Common myeloid progenitor, CD34-positive (primary cell): ENCODE data around the gene TMC5.

ENCODE experiments used
- CTCF ChIA-PET: fragments of 350-600 bp; sonication (Branson Sonifier 250); formaldehyde crosslinking; loops from one replicate; lab custom pipeline; 2021; ENCODE audit warnings: antibody characterized with exemption; lab: Charles Lee
- POLR2A ChIA-PET: fragments of 350-600 bp; sonication (Branson Sonifier 250); formaldehyde crosslinking; loops from one replicate; lab custom pipeline; 2021; ENCODE audit warnings: antibody characterized with exemption; lab: Charles Lee
- DNase-seq, 3 donors: peaks; one replicate each; pipeline versions ENCODE4 v3.0.0 to v3.0.0-alpha.2; 2013
- H3K27ac ChIP-seq, 2 experiments: 1 replicate in 1 of 2; 2 replicates in 1 of 2; pipeline ENCODE4 v1.7.0; 2013; ENCODE audit warnings: inconsistent platforms in 2 of 2, low read length in 2 of 2, mild to moderate bottlenecking in 2 of 2, low read depth in 1 of 2, moderate library complexity in 1 of 2; ENCODE audit not compliant: severe bottlenecking in 2 of 2, insufficient read depth in 1 of 2, poor library complexity in 1 of 2
- H3K27me3 ChIP-seq, 5 experiments: replicated peaks in 2 of 5; 1 replicate in 3 of 5; 2 replicates in 2 of 5; pipeline versions ENCODE4 v1.6.1 to v1.7.0; 2013; ENCODE audit warnings: low read length in 4 of 5, mild to moderate bottlenecking in 2 of 5, moderate library complexity in 2 of 5, inconsistent platforms in 1 of 5; ENCODE audit not compliant: insufficient read depth in 5 of 5, control insufficient read depth in 4 of 5
- H3K36me3 ChIP-seq, 4 experiments: 1 replicate in 2 of 4; 2 replicates in 2 of 4; pipeline versions ENCODE4 v1.6.1 to v1.7.0; 2013; ENCODE audit warnings: low read length in 3 of 4, control low read depth in 1 of 4, mild to moderate bottlenecking in 1 of 4; ENCODE audit not compliant: control insufficient read depth in 4 of 4, insufficient read depth in 4 of 4
- H3K4me1 ChIP-seq, 4 experiments: 1 replicate in 3 of 4; 2 replicates in 1 of 4; pipeline versions ENCODE4 v1.6.1 to v1.7.1; 2013; ENCODE audit warnings: low read length in 3 of 4, mild to moderate bottlenecking in 3 of 4, control low read depth in 1 of 4, inconsistent platforms in 1 of 4, moderate library complexity in 1 of 4; ENCODE audit not compliant: control insufficient read depth in 4 of 4, insufficient read depth in 4 of 4; ENCODE audit errors: control extremely low read depth in 1 of 4
- H3K4me3 ChIP-seq, 7 experiments: 1 replicate in 4 of 7; 2 replicates in 3 of 7; pipeline versions ENCODE4 v1.5.1 to v1.7.0; 2013; ENCODE audit warnings: mild to moderate bottlenecking in 7 of 7, low read length in 6 of 7, moderate library complexity in 6 of 7, inconsistent platforms in 2 of 7, low read depth in 2 of 7, control low read depth in 1 of 7; ENCODE audit not compliant: insufficient read depth in 4 of 7, control insufficient read depth in 1 of 7; ENCODE audit errors: extremely low read depth in 1 of 7
- H3K9me3 ChIP-seq, 5 experiments: 1 replicate in 4 of 5; 2 replicates in 1 of 5; pipeline versions ENCODE4 v1.6.1 to v1.7.1; 2013; ENCODE audit warnings: low read length in 4 of 5, mild to moderate bottlenecking in 2 of 5, inconsistent platforms in 1 of 5, low read depth in 1 of 5, moderate library complexity in 1 of 5; ENCODE audit not compliant: control insufficient read depth in 4 of 5, insufficient read depth in 2 of 5; ENCODE audit errors: control extremely low read depth in 1 of 5
- WGBS: methylation state at CpG from one replicate; pipeline ENCODE4 v1.1.5; 2013; ENCODE audit not compliant: insufficient coverage; 5-methylcytosine and 5-hydroxymethylcytosine counted together

The TMC5 gene

GRCh38 chr16:19434584-19434983 is 16.9 kb downstream of the TMC5 start:
- Histone ChIP-seq H3K9me3 (no peaks in the 10 kb centered on the region), H3K27ac (no peak overlapping the region), H3K4me1 (no peaks in the 10 kb centered on the region), H3K36me3 (no peaks in the 10 kb centered on the region), H3K27me3 (peaks cover 0 to 4% (median 0%) of the 10 kb centered on the region in 5 experiments), H3K4me3 (no peak overlapping the region)
- ChIA-PET POLR2A (no interaction called here), CTCF (no interaction called here)
- no peak for DNase-seq
- 80% methylated on average over 1 of the region's 1 CpG for WGBS

GRCh38 chr16:19436540-19436939 is 18.9 kb downstream of the TMC5 start:
- DNase-seq, result no peak
- peaks cover 0 to 6% (median 2%) of the 10 kb centered on the region in 5 experiments for H3K27me3 ChIP-seq

GRCh38 chr16:19437280-19437679 is 19.6 kb downstream of the TMC5 start:
- Histone ChIP-seq H3K4me1 (no peaks in the 10 kb centered on the region), H3K27ac (no peak overlapping the region), H3K4me3 (no peak overlapping the region), H3K36me3 (no peaks in the 10 kb centered on the region), H3K9me3 (no peaks in the 10 kb centered on the region), H3K27me3 (peaks cover 0 to 6% (median 2%) of the 10 kb centered on the region in 5 experiments)
- CTCF ChIA-PET, result no interaction called here
- WGBS, result 65% methylated on average over 2 of the region's 4 CpGs
- no peak for DNase-seq
- POLR2A ChIA-PET, result no interaction called here

More at GRCh38 chr16:19436540-19436939, 18.9 kb downstream of the TMC5 start:
- H3K4me1 ChIP-seq, result no peaks in the 10 kb centered on the region
- no peaks in the 10 kb centered on the region for H3K9me3 ChIP-seq
- H3K36me3 ChIP-seq, result no peaks in the 10 kb centered on the region
- POLR2A ChIA-PET, result no interaction called here
- CTCF ChIA-PET, result no interaction called here
- H3K4me3 ChIP-seq, result no peak overlapping the region
- no peak overlapping the region for H3K27ac ChIP-seq
- WGBS, result 100% methylated on average over 1 of the region's 1 CpG

GRCh38 chr16:19438739-19439138 is 21.1 kb downstream of the TMC5 start:
- DNase-seq, result no peak
- CTCF ChIA-PET, result interaction anchor here (0.7 to 1.2 kb wide), 2 partner anchors 12 to 946 kb away, joined by 3 read pairs; no protein-coding TSS in a partner anchor
- Histone ChIP-seq H3K4me3 (no peak overlapping the region), H3K9me3 (no peaks in the 10 kb centered on the region), H3K27me3 (peaks cover 0 to 7% (median 2%) of the 10 kb centered on the region in 5 experiments), H3K4me1 (no peaks in the 10 kb centered on the region), H3K36me3 (no peaks in the 10 kb centered on the region), H3K27ac (no peak overlapping the region)
- POLR2A ChIA-PET, result no interaction called here
- no CpG with 5 or more reads among the region's 1 CpG for WGBS

GRCh38 chr16:19439483-19439882 is 21.8 kb downstream of the TMC5 start:
- H3K27ac ChIP-seq, result no peak overlapping the region
- no peaks in the 10 kb centered on the region for H3K4me1 ChIP-seq
- CTCF ChIA-PET, result interaction anchor here (0.7 to 1.2 kb wide), 2 partner anchors 13 to 945 kb away, joined by 3 read pairs; no protein-coding TSS in a partner anchor
- H3K9me3 ChIP-seq, result no peaks in the 10 kb centered on the region
- no peak overlapping the region for H3K4me3 ChIP-seq
- POLR2A ChIA-PET, result no interaction called here
- DNase-seq, result no peak
- no peaks in the 10 kb centered on the region for H3K36me3 ChIP-seq
- WGBS, result 91% methylated on average over 4 of the region's 4 CpGs
- peaks cover 0 to 8% (median 2%) of the 10 kb centered on the region in 5 experiments for H3K27me3 ChIP-seq

GRCh38 chr16:19443659-19444058 is 26.0 kb downstream of the TMC5 start:
- no peak for DNase-seq
- Histone ChIP-seq H3K9me3 (peaks cover 0 to 3% (median 0%) of the 10 kb centered on the region in 5 experiments), H3K27me3 (peaks cover 0 to 8% (median 2%) of the 10 kb centered on the region in 5 experiments), H3K36me3 (no peaks in the 10 kb centered on the region), H3K4me1 (no peaks in the 10 kb centered on the region), H3K4me3 (no peak overlapping the region), H3K27ac (no peak overlapping the region)
- ChIA-PET CTCF (no interaction called here), POLR2A (no interaction called here)
- WGBS, result 100% methylated on average over 1 of the region's 1 CpG

- no peaks in the 10 kb centered on the region for H3K36me3 ChIP-seq
- no peak overlapping the region for H3K4me3 ChIP-seq
- ChIA-PET POLR2A (no interaction called here), CTCF (no interaction called here)
- no peak for DNase-seq
- H3K4me1 ChIP-seq, result no peaks in the 10 kb centered on the region
- no peak overlapping the region for H3K27ac ChIP-seq
- 85% methylated on average over 3 of the region's 4 CpGs for WGBS
- H3K27me3 ChIP-seq, result peaks cover 0 to 4% (median 0%) of the 10 kb centered on the region in 5 experiments
- peaks cover 0 to 3% (median 0%) of the 10 kb centered on the region in 5 experiments for H3K9me3 ChIP-seq
Measured at GRCh38 chr16:19446300-19446846, 28.7 kb downstream of the TMC5 start.
